PFSK-1 (cell line): ENCODE measurements around the gene APH1B.

Experiments
- POLR2AphosphoS5 ChIP-seq: IDR thresholded peaks from 2 replicates; pipeline ENCODE4 v1.6.1; 2012; ENCODE audit warnings: low read depth, mild to moderate bottlenecking, control low read depth, low read length, moderate library complexity
- TAF1 ChIP-seq: IDR thresholded peaks from 2 replicates; pipeline ENCODE4 v1.6.1; 2012; ENCODE audit warnings: low read length, control low read depth, borderline replicate concordance; ENCODE audit not compliant: insufficient read depth

DNA sequence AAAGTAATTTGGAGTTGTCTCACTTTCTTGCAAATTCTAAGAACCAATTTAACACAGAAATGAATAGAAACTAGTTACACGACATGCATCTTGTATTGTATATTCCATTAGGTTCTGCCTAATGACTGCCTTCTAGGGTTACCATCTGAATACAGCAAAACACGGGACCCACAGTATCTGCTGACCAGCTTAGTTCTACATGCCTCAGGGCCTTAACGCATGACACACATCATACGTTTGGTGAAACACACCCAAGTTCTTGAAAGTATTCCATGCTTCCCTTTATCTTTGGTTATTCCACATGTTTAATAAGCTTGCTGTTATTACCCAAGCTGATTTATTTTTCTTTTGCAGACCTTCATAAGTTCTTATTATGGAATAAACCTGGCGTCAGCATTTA lies 27.9 kb downstream of the APH1B start:
- no peak for TF ChIP-seq TAF1
- TF ChIP-seq POLR2AphosphoS5: no peak
